Neutrophil (primary cell): Measurements from ENCODE around the gene ACSF3.
A peak's percentile ranks its signal among the peaks of the same experiment; 100 is the strongest.
"Not testable (repeated sequence)": the region's sequence is repeated elsewhere in the genome, so short reads cannot be mapped to it uniquely, and the experiment has no call there.

ENCODE experiments used
- H3K27ac ChIP-seq: fragments of 200-600 bp; sonication (generic); 2 replicates; pipeline ENCODE4 v1.5.1; 2016; ENCODE audit warnings: mild to moderate bottlenecking, moderate library complexity
- H3K27me3 ChIP-seq: fragments of 200-600 bp; sonication (generic); 2 replicates; pipeline ENCODE4 v1.6.0; 2016; ENCODE audit warnings: mild to moderate bottlenecking
- H3K36me3 ChIP-seq: fragments of 200-600 bp; sonication (generic); 2 replicates; pipeline ENCODE4 v1.5.1; 2017
- H3K4me1 ChIP-seq, 2 experiments: fragments of 200-600 bp in 1 of 2; sonication (generic) in 1 of 2; 1 replicate in 1 of 2; 2 replicates in 1 of 2; pipeline versions ENCODE4 v1.5.1 to v1.6.1; 2013 to 2016; ENCODE audit warnings: low read depth in 1 of 2, low read length in 1 of 2, mild to moderate bottlenecking in 1 of 2, moderate library complexity in 1 of 2; ENCODE audit not compliant: control insufficient read depth in 1 of 2, insufficient read depth in 1 of 2
- H3K4me3 ChIP-seq, 2 experiments: fragments of 200-600 bp in 1 of 2; sonication (generic) in 1 of 2; 1 replicate in 1 of 2; 2 replicates in 1 of 2; pipeline ENCODE4 v1.5.1; 2013 to 2016; ENCODE audit warnings: low read depth in 1 of 2, low read length in 1 of 2, mild to moderate bottlenecking in 1 of 2, moderate library complexity in 1 of 2
- H3K9me3 ChIP-seq: fragments of 200-600 bp; sonication (generic); 2 replicates; pipeline ENCODE4 v1.5.1; 2016
- CTCF ChIP-seq: fragments of 200-600 bp; sonication (generic); IDR thresholded peaks from 2 replicates; pipeline ENCODE4 v1.5.1; 2016; ENCODE audit warnings: antibody characterized with exemption

The ACSF3 gene

DNA sequence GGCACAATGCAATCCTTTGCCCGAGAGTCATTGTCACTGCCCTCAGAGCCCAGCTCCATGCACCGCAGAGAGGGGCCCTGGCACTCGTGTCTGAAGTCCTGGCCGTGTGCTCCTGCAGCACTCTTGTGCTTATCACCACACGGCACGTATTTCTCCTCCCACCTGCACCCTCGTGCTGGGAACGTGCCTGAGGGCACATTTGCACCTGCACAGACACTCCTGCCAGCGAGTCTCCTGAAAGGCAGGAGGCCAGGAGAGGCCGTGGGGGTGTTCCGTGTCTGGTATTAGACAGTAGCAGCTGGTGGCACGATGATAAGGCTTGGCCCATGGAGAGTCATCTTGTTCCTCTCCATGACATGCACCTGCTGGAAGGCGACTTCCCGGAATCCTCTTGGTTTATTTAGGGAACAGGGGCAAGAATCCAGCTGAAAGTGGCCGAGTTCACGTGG is 3.4 kb upstream of the ACSF3 start:
- H3K27me3 ChIP-seq = peaks cover 46% of the 10 kb centered on the region
- H3K4me3 ChIP-seq = no peak overlapping the region

DNA sequence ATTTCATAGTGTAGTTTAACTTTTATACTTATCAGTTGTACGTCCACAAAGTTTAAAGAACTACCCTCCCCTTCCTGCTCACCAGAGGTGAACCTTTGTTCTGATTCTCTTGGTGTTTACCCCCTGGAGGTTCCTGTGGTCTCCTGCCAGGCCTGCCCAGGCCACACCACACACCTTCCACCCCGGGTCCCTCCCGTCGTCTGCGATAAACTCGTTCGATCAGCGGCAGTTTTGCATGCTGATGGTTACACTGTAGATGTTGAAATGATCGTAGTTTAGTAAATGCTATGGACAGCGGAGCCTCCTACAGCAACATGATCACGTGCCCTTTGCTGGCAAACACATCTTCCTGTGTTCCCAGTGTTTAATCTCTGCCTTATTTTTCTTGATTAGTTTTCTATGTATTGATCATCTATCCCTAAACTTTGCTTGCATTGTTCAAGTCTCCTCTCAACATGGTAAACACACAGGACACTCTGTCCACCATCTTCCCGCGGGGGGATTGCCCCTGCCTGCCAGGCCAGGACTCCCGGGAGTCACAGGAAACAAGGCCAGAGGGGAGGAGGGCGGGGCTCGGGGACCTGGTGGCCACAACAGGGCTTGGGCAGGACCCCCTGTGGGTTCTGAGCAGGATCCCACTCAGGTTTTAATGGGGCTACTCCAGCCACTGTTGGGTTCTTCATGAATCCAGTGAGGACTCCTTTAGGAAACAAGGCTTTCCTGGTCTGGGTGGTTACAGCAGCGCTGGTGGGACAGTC is 2.8 kb upstream of the ACSF3 start:
- Histone ChIP-seq H3K9me3 (no peaks in the 10 kb centered on the region), H3K27ac (no peak overlapping the region), H3K36me3 (no peaks in the 10 kb centered on the region), H3K4me1 (peaks cover 16 to 19% of the 10 kb centered on the region in 2 experiments), H3K4me3 (no peak overlapping the region), H3K27me3 (peaks cover 46% of the 10 kb centered on the region)
- TF ChIP-seq CTCF = no peak

More for the DNA sequence above, 3.4 kb upstream of the ACSF3 start:
- Histone ChIP-seq H3K4me1 (peaks cover 15 to 18% of the 10 kb centered on the region in 2 experiments), H3K36me3 (no peaks in the 10 kb centered on the region), H3K9me3 (no peaks in the 10 kb centered on the region), H3K27ac (no peak overlapping the region)
- no peak for TF ChIP-seq CTCF

DNA sequence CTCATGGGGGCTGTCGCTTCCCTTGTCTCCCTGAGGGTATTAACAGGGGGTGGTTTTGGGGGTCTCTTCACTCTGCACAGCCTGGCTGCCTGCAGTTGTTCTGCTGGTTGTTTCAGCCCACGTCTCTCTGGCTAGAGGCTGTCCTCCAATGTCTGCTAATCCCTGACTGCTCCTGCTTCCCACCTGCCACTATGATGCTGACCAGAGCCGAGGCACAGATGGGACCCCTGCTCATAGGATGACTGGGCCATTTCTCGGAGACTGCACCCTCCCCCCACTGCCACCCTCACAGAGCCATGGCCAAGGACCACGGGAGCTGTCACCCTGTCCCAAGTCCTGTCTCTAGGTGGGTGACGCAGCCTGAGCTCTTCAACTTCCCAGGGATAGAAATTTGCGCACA is 1.6 kb upstream of the ACSF3 start:
- TF ChIP-seq CTCF = no peak
- Histone ChIP-seq H3K9me3 (no peaks in the 10 kb centered on the region), H3K4me1 (peaks cover 16 to 19% of the 10 kb centered on the region in 2 experiments), H3K27ac (no peak overlapping the region), H3K36me3 (no peaks in the 10 kb centered on the region), H3K4me3 (no peak overlapping the region), H3K27me3 (peaks cover 46% of the 10 kb centered on the region)

DNA sequence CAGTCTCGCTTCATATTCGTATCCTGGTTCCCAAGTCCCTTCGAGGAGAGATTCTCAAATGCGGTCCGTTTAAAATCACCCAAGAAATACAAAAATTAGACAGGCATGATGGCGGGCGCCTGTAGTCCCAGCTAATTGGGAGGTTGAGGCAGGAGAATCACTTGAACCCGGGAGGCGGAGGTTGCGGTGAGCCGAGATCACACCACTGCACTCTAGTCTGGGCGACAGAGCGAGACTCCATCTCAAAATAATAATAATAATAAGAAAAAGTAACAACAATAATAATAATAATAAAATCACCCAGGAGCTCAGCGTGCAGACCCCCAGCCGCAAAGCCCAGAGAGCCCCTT is 425 bp upstream of the ACSF3 start:
- Histone ChIP-seq H3K27me3 (peaks cover 46% of the 10 kb centered on the region), H3K4me3 (peak overlapping the region; percentile 63 to 72), H3K4me1 (peaks cover 16 to 19% of the 10 kb centered on the region in 2 experiments)
- H3K27ac ChIP-seq, H3K36me3 ChIP-seq, H3K9me3 ChIP-seq: not testable (repeated sequence)

DNA sequence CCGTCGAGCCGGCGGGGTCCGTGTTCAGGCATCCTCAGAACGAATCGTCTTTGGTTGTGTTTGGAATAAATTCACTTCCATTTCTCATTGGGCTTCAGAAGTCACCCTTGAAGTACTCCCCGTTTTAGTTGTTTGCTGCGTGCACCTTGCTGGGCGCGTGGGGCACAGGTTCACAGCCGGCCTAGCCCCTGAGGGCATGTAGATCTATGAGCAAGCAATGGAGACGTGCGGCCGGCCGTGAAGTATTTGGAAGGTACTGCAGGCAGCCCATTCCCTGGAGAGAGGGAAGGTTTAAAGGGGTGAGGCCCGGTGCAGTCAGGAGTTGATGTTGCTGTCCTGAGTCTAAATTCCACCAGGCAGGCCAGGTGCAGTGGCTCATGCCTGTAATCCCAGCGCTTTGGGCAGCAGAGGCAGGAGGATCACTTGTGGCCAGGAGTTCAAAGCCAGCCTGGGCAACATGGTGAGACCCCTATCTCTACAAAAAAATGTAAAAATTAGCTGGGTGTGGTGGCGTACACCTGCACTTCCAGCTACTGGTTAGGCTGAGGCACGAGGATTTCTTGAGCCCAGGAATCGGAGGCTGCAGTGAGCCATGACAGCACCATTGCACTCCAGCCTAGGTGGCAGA is 714 bp downstream of the ACSF3 start:
- H3K27ac ChIP-seq = peak overlapping the region; percentile 41
- H3K4me1 ChIP-seq = peaks cover 16 to 19% of the 10 kb centered on the region in 2 experiments
- H3K27me3 ChIP-seq = peaks cover 40% of the 10 kb centered on the region
- no peaks in the 10 kb centered on the region for H3K9me3 ChIP-seq
- H3K4me3 ChIP-seq = peak overlapping the region; percentile 63 to 72
- no peaks in the 10 kb centered on the region for H3K36me3 ChIP-seq
- TF ChIP-seq CTCF = no peak

GRCh38 chr16:89094880-89095258 is 1.2 kb downstream of the ACSF3 start:
- TF ChIP-seq CTCF = no peak
- no peak overlapping the region for H3K27ac ChIP-seq
- H3K4me1 ChIP-seq = peaks cover 16 to 19% of the 10 kb centered on the region in 2 experiments
- no peaks in the 10 kb centered on the region for H3K36me3 ChIP-seq
- H3K27me3 ChIP-seq = peaks cover 35% of the 10 kb centered on the region
- H3K4me3 ChIP-seq = peak overlapping the region in 1 of 2 experiments; percentile 72
- no peaks in the 10 kb centered on the region for H3K9me3 ChIP-seq
